CD4-positive, alpha-beta T cell treated with Interferon alpha-2 for 1 hour (primary cell): ENCODE measurements around the gene C1QTNF12.
A peak's percentile ranks its signal among the peaks of the same experiment; 100 is the strongest.

ENCODE experiments used
- DNase-seq, 2 donors: peaks; one replicate each; pipeline ENCODE4 v3.0.0-alpha.2; 2020 to 2022

The C1QTNF12 gene

GRCh38 chr1:1239614-1240347, 6.7 kb downstream of the C1QTNF12 start:
- DNase-seq = no peak

- DNase-seq = no peak
These were observed 7.3 kb downstream of the C1QTNF12 start for GRCh38 chr1:1239227-1239613.

- DNase-seq = no peak
These were observed 7.8 kb downstream of the C1QTNF12 start for GRCh38 chr1:1238702-1239178.

GRCh38 chr1:1237874-1238701, 8.4 kb downstream of the C1QTNF12 start:
- no peak for DNase-seq

- no peak for DNase-seq
These were observed 9.3 kb downstream of the C1QTNF12 start for GRCh38 chr1:1236945-1237873.

GRCh38 chr1:1236176-1236763, 10.3 kb downstream of the C1QTNF12 start:
- DNase-seq = no peak

GRCh38 chr1:1235016-1235744, 11.3 kb downstream of the C1QTNF12 start:
- DNase-seq = no peak

- DNase-seq = no peak
These were observed 12.2 kb downstream of the C1QTNF12 start for GRCh38 chr1:1234180-1234808.

- no peak for DNase-seq
These were observed 13.0 kb downstream of the C1QTNF12 start for GRCh38 chr1:1233567-1233892.

- no peak for DNase-seq
These were observed 13.5 kb downstream of the C1QTNF12 start for GRCh38 chr1:1232796-1233566.

GRCh38 chr1:1232208-1232795, 14.2 kb downstream of the C1QTNF12 start, which contains the start of gene B3GALT6:
Gene B3GALT6 (plus strand): TSS chr1:1232237. CDS start chr1:1232279, 42 bp downstream.
- no peak for DNase-seq

GRCh38 chr1:1231400-1232207, 14.9 kb downstream of the C1QTNF12 start, which contains the start of gene SDF4:
Gene SDF4 (minus strand): TSS chr1:1232001. CDS start chr1:1228772, 3,229 bp downstream.
- DNase-seq = peak; percentile 97 to 98

GRCh38 chr1:1230656-1231399, 15.7 kb downstream of the C1QTNF12 start:
- DNase-seq = peak in 1 of 2 donors; percentile 20

- DNase-seq = no peak
These were observed 16.8 kb downstream of the C1QTNF12 start for GRCh38 chr1:1229770-1230169.

- DNase-seq = no peak
These were observed 17.8 kb downstream of the C1QTNF12 start for GRCh38 chr1:1228596-1229321.

- DNase-seq = no peak
These were observed 18.3 kb downstream of the C1QTNF12 start for GRCh38 chr1:1228187-1228586.

GRCh38 chr1:1227386-1227785, 19.1 kb downstream of the C1QTNF12 start:
- DNase-seq = no peak
